C4-2B (cell line): ENCODE results near the gene DCAF16.

ENCODE experiments used
- CTCF ChIP-seq: fragments of 450-650 bp; conservative IDR thresholded peaks from 2 replicates; pipeline ENCODE4 v1.5.1; 2017; ENCODE audit warnings: mild to moderate bottlenecking
- ZFX ChIP-seq: fragments of 450-650 bp; IDR thresholded peaks from 2 replicates; pipeline ENCODE4 v1.6.1; 2017

GRCh38 chr4:17757621-17758020 lies 52.9 kb downstream of the DCAF16 start:
- TF ChIP-seq CTCF (no peak), ZFX (no peak)
